ENCODE measurements around the gene TRPM3.

Gene TRPM3

GRCh38 chr9:70593241-70593640 is 528.2 kb downstream of the TRPM3 start:
- no peak for DNase-seq (ENCODE audit: low spot score)
- TF ChIP-seq, protein P1, sequence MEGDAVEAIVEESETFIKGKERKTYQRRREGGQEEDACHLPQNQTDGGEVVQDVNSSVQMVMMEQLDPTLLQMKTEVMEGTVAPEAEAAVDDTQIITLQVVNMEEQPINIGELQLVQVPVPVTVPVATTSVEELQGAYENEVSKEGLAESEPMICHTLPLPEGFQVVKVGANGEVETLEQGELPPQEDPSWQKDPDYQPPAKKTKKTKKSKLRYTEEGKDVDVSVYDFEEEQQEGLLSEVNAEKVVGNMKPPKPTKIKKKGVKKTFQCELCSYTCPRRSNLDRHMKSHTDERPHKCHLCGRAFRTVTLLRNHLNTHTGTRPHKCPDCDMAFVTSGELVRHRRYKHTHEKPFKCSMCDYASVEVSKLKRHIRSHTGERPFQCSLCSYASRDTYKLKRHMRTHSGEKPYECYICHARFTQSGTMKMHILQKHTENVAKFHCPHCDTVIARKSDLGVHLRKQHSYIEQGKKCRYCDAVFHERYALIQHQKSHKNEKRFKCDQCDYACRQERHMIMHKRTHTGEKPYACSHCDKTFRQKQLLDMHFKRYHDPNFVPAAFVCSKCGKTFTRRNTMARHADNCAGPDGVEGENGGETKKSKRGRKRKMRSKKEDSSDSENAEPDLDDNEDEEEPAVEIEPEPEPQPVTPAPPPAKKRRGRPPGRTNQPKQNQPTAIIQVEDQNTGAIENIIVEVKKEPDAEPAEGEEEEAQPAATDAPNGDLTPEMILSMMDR (IDR thresholded peaks at IDR 0.05; ENCODE audit: extremely low read depth, missing control alignments), result no peak

- no peak for DNase-seq (ENCODE audit: low spot score)
- TF ChIP-seq, protein P1 (IDR thresholded peaks at IDR 0.05; ENCODE audit: extremely low read depth, missing control alignments), result no peak
Observed at GRCh38 chr9:70590315-70590677, 531.1 kb downstream of the TRPM3 start.

DNA sequence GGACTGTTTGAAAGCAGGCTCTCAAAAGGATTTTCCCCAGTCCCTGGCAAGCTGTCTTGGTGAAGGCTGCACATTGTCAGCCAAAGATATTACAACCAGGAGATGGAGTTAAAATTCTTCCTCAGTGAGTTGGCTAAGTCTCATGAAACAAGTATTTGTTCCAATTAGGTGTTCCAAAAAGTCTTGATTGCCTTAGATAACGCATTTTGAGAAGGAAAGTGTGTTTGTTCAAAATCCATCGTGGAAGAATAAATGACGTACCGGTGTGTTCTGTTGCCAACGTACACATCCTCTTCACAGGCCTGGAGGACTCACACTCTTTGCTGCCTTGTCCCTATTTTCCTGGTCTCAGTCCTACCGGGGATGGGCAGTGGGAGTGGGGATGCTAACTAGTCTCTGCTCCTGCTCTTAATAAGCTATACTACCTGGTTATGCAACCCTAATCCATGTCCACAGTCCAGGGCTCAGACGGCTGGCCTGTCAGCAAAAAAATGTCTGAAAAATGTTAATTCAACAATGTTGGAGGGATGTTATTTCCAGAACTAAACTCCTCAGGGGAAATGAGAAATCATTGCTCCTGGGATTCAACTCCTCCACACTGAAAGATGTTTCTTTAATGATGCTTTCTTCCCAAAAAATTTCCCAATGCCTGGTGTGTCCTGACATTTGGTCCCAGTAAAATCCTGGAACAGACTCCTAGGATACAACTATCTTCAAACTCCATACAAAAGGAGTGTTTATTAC is 531.7 kb downstream of the TRPM3 start:
- TF ChIP-seq, protein P1 (IDR thresholded peaks at IDR 0.05; ENCODE audit: extremely low read depth, missing control alignments), result no peak
- DNase-seq (ENCODE audit: low spot score), result no peak

GRCh38 chr9:70588999-70589398 is 532.4 kb downstream of the TRPM3 start:
- TF ChIP-seq, protein P1 (IDR thresholded peaks at IDR 0.05; ENCODE audit: extremely low read depth, missing control alignments), result no peak
- no peak for DNase-seq (ENCODE audit: low spot score)

DNA sequence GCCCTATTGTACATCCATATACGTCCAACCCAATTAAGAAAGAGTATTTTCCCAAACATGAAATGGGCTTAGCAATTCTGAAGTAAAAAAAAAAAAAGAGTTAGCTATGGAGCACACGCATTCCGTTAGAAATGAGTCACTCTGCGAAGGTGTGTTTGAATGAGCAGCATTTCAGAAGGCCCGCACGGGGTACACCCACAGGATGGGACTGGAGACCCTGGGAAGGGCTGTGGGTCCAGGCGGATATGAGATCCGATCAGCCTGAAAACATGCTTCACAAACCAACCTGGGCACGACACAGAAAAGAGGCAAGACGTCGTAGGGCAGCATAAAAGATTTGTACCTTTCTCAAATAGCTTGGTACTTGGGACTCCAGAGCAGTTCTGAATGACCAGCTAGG is 533.0 kb downstream of the TRPM3 start:
- DNase-seq (ENCODE audit: low spot score), result no peak
- TF ChIP-seq, protein P1 (IDR thresholded peaks at IDR 0.05; ENCODE audit: extremely low read depth, missing control alignments), result no peak

DNA sequence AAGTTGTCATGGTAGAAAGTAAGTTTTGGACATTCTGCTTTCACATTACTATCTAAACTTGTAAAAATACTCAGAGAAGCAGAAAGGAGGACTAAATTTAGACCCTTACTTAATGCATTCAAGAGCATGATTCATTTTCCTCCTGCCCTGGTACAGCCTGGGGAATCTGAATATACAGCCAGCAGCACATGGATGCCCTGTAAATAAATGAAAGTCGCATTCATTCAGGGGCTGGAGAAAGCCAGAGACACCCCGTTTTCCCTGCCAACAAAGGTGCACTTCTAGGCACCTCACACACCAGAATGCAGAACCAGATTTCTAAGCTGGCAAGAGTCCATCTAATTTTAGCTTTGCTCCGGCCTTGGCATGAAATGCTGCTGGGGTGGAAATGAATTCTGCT is 534.2 kb downstream of the TRPM3 start:
- TF ChIP-seq, protein P1 (IDR thresholded peaks at IDR 0.05; ENCODE audit: extremely low read depth, missing control alignments), result no peak
- no peak for DNase-seq (ENCODE audit: low spot score)

DNA sequence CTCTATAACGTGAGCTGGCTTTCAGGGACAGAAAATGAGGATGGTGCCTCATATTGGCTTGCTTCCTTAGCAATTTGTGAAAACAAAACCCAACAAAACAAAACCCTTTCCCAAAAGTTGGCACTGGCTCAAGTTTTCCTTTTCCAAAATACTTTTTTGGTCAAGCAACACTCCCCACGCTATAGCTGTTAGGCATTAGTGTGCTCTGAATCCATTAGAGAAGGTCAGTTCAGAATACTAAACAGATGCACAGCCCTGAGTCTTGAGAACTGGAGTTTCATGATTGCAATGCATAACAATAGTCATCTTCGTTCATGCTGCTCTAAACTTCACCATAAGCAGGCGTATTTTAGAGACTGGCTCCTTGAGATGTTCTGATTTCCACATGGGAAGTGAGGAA is 534.9 kb downstream of the TRPM3 start:
- no peak for DNase-seq (ENCODE audit: low spot score)
- TF ChIP-seq, protein P1 (IDR thresholded peaks at IDR 0.05; ENCODE audit: extremely low read depth, missing control alignments), result no peak

Data from GM20000 (cell line).